Stimulated activated naive CD8-positive, alpha-beta T cell treated with anti-CD3 and anti-CD28 coated beads, Interleukin-15, Interleukin-2, amounts not matched to agents 100 U/mL and 50 U/mL, for 24 hours (primary cell): Measurements from ENCODE around the gene TAF4.

ENCODE experiments used
- ATAC-seq: fragments of 150-1000 bp; cut with Tn5 transposase; one replicate; pipeline ENCODE4 v1.10.0; 2021
- DNase-seq: peaks from one replicate; pipeline ENCODE4 v3.0.0; 2021

The TAF4 gene

GRCh38 chr20:62042025-62042820, 23.5 kb downstream of the TAF4 start:
- no peak for DNase-seq
- no peak for ATAC-seq

- no peak for DNase-seq
- ATAC-seq: no peak
These were observed 24.7 kb downstream of the TAF4 start for GRCh38 chr20:62040933-62041332.

GRCh38 chr20:62040381-62040922, 25.2 kb downstream of the TAF4 start:
- ATAC-seq (no peak), DNase-seq (no peak)

GRCh38 chr20:62039738-62040137, 25.9 kb downstream of the TAF4 start:
- no peak for ATAC-seq

GRCh38 chr20:62032609-62033368, 32.9 kb downstream of the TAF4 start:
- ATAC-seq (no peak), DNase-seq (no peak)

More at GRCh38 chr20:62039738-62040137, 25.9 kb downstream of the TAF4 start:
- no peak for DNase-seq

GRCh38 chr20:62031462-62032092, 34.1 kb downstream of the TAF4 start:
- DNase-seq: no peak
- no peak for ATAC-seq

- ATAC-seq: peak; percentile 19
- no peak for DNase-seq
These were observed 34.7 kb downstream of the TAF4 start for GRCh38 chr20:62030834-62031434.

GRCh38 chr20:62030357-62030756, 35.3 kb downstream of the TAF4 start:
- DNase-seq (no peak), ATAC-seq (no peak)

- ATAC-seq: no peak
- DNase-seq: no peak
These were observed 35.7 kb downstream of the TAF4 start for GRCh38 chr20:62029949-62030348.

- DNase-seq (no peak), ATAC-seq (no peak)
These were observed 36.4 kb downstream of the TAF4 start for GRCh38 chr20:62029296-62029695.

GRCh38 chr20:62028384-62028783, 37.3 kb downstream of the TAF4 start:
- DNase-seq: no peak
- ATAC-seq: no peak

- ATAC-seq: no peak
- no peak for DNase-seq
These were observed 37.9 kb downstream of the TAF4 start for GRCh38 chr20:62027698-62028321.

GRCh38 chr20:62027116-62027515, 38.6 kb downstream of the TAF4 start:
- ATAC-seq: no peak

GRCh38 chr20:62026564-62026856, 39.2 kb downstream of the TAF4 start:
- ATAC-seq: no peak
- DNase-seq: no peak

More at GRCh38 chr20:62027116-62027515, 38.6 kb downstream of the TAF4 start:
- DNase-seq: no peak

- ATAC-seq (peak; percentile 63), DNase-seq (no peak)
These were observed 39.7 kb downstream of the TAF4 start for GRCh38 chr20:62025832-62026563.

GRCh38 chr20:62025394-62025793, 40.3 kb downstream of the TAF4 start:
- ATAC-seq (no peak), DNase-seq (no peak)

- no peak for ATAC-seq
These were observed 41.7 kb downstream of the TAF4 start for GRCh38 chr20:62023935-62024334.

GRCh38 chr20:62022575-62023139, 43.0 kb downstream of the TAF4 start:
- no peak for DNase-seq
- ATAC-seq: no peak

More at GRCh38 chr20:62023935-62024334, 41.7 kb downstream of the TAF4 start:
- DNase-seq: no peak

GRCh38 chr20:62021793-62022385, 43.8 kb downstream of the TAF4 start:
- DNase-seq: no peak
- no peak for ATAC-seq

- DNase-seq: no peak
- no peak for ATAC-seq
These were observed 44.6 kb downstream of the TAF4 start for GRCh38 chr20:62020935-62021701.
